Neural cell (in vitro differentiated cells): ENCODE data around the gene FBLN7. TPM values are rescaled to one million over a fixed set of nuclear protein-coding genes. Genes with fewer than 3 reads are reported as not detected.

Experiments
- H2AFZ ChIP-seq: fragments of 200-600, 300-800 bp; sonication (generic), shearing (Covaris generic); 2 replicates; pipeline ENCODE4 v1.6.0; 2014; ENCODE audit warnings: low read depth, mild to moderate bottlenecking, antibody characterized with exemption, low read length, moderate library complexity
- H3F3A ChIP-seq: fragments of 200-600 bp; shearing (Covaris generic); 2 replicates; pipeline ENCODE4 v1.6.1; 2016; ENCODE audit warnings: mild to moderate bottlenecking, moderate library complexity, mixed read lengths, antibody characterized with exemption, low read length; ENCODE audit not compliant: insufficient read depth, poor library complexity, severe bottlenecking
- H3K27ac ChIP-seq: fragments of 200-600, 300-800 bp; sonication (generic), shearing (Covaris generic); 2 replicates; pipeline ENCODE4 v1.5.1; 2014; ENCODE audit warnings: mild to moderate bottlenecking, low read length, moderate library complexity
- H3K27me3 ChIP-seq: fragments of 300-800, 200-600 bp; sonication (generic), shearing (Covaris generic); 2 replicates; pipeline ENCODE4 v1.6.0; 2014; ENCODE audit warnings: mild to moderate bottlenecking, low read depth, low read length, moderate library complexity; ENCODE audit not compliant: insufficient read depth
- H3K36me3 ChIP-seq: fragments of 300-800, 200-600 bp; sonication (generic), shearing (Covaris generic); 2 replicates; pipeline ENCODE4 v1.5.1; 2014; ENCODE audit warnings: mild to moderate bottlenecking, antibody characterized with exemption, low read length, moderate library complexity; ENCODE audit not compliant: insufficient read depth
- H3K4me2 ChIP-seq: fragments of 300-800, 200-600 bp; sonication (generic), shearing (Covaris generic); 2 replicates; pipeline ENCODE4 v1.6.0; 2014; ENCODE audit warnings: mild to moderate bottlenecking, low read length
- H3K4me3 ChIP-seq: fragments of 300-800, 200-600 bp; sonication (generic), shearing (Covaris generic); 2 replicates; pipeline ENCODE4 v1.5.1; 2014; ENCODE audit warnings: mild to moderate bottlenecking, low read length, moderate library complexity
- H3K79me2 ChIP-seq: fragments of 200-600 bp; shearing (Covaris generic); replicated peaks from 2 replicates; pipeline ENCODE4 v1.6.0; 2014; ENCODE audit warnings: mild to moderate bottlenecking, low read length, moderate library complexity; ENCODE audit not compliant: insufficient read depth
- H3K9ac ChIP-seq: fragments of 300-800, 200-600 bp; sonication (generic), shearing (Covaris generic); 2 replicates; pipeline ENCODE4 v1.6.1; 2016; ENCODE audit warnings: mild to moderate bottlenecking, low read length, mixed read lengths
- H3K9me2 ChIP-seq: fragments of 200-600 bp; shearing (Covaris generic); 2 replicates; pipeline ENCODE4 v1.6.1; 2016; ENCODE audit warnings: mild to moderate bottlenecking, low read length, mixed read lengths; ENCODE audit not compliant: insufficient read depth
- H3K9me3 ChIP-seq: fragments of 200-600, 300-800 bp; sonication (generic), shearing (Covaris generic); 2 replicates; pipeline ENCODE4 v1.6.1; 2016; ENCODE audit warnings: mild to moderate bottlenecking, mixed run types, low read length, moderate library complexity, mixed read lengths
- H4K20me1 ChIP-seq: fragments of 200-600 bp; shearing (Covaris generic); 2 replicates; pipeline ENCODE4 v1.6.1; 2016; ENCODE audit warnings: mild to moderate bottlenecking, mixed run types; ENCODE audit not compliant: insufficient read depth
- EP300 ChIP-seq: fragments of 450-650 bp; conservative IDR thresholded peaks from 2 replicates; pipeline ENCODE4 v1.6.1; 2014; ENCODE audit warnings: antibody characterized with exemption, mild to moderate bottlenecking, moderate library complexity; ENCODE audit not compliant: poor library complexity, severe bottlenecking
- EZH2 ChIP-seq: fragments of 200-600, 300-800 bp; shearing (Covaris generic), sonication (generic); IDR thresholded peaks from 2 replicates; pipeline ENCODE4 v1.6.1; 2014; ENCODE audit warnings: antibody characterized with exemption, low read length, borderline replicate concordance, mild to moderate bottlenecking; ENCODE audit not compliant: insufficient read depth, poor library complexity, severe bottlenecking
- MXI1 ChIP-seq: fragments of 450-650 bp; conservative IDR thresholded peaks from 2 replicates; pipeline ENCODE4 v1.6.1; 2014; ENCODE audit warnings: antibody characterized with exemption, mild to moderate bottlenecking; ENCODE audit not compliant: poor library complexity, severe bottlenecking
- POLR2AphosphoS5 ChIP-seq: IDR thresholded peaks from 2 replicates; pipeline ENCODE4 v1.6.1; 2012
- RAD21 ChIP-seq: fragments of 450-650 bp; conservative IDR thresholded peaks from 2 replicates; pipeline ENCODE4 v1.6.1; 2014; ENCODE audit warnings: antibody characterized with exemption, mild to moderate bottlenecking, moderate library complexity
- REST ChIP-seq: IDR thresholded peaks from 2 replicates; pipeline ENCODE4 v1.6.1; 2012; ENCODE audit warnings: borderline replicate concordance
- SMC3 ChIP-seq: fragments of 450-650 bp; conservative IDR thresholded peaks from 2 replicates; pipeline ENCODE4 v1.6.1; 2014; ENCODE audit warnings: antibody characterized with exemption, mild to moderate bottlenecking, moderate library complexity; ENCODE audit not compliant: poor library complexity
- TAF1 ChIP-seq: IDR thresholded peaks from 2 replicates; pipeline ENCODE4 v1.6.1; 2012; ENCODE audit warnings: low read depth
- polyA plus RNA-seq: library from polyadenylated mRNA; depleted of rRNA; stranded (reverse); fragments of >200 nt; gene quantifications from 2 replicates; pipeline ENCODE4 v1.2.3, GENCODE V29; 2014
- TF ChIP-seq, protein P1 (sequence below): fragments of 450-650 bp; IDR thresholded peaks from 2 replicates; pipeline ENCODE4 v1.5.1; 2014; ENCODE audit warnings: antibody characterized with exemption, mild to moderate bottlenecking, moderate library complexity; ENCODE audit not compliant: poor library complexity, severe bottlenecking

The FBLN7 gene
- polyA plus RNA-seq, 1 donor from 2014 or later, result not detected

DNA sequence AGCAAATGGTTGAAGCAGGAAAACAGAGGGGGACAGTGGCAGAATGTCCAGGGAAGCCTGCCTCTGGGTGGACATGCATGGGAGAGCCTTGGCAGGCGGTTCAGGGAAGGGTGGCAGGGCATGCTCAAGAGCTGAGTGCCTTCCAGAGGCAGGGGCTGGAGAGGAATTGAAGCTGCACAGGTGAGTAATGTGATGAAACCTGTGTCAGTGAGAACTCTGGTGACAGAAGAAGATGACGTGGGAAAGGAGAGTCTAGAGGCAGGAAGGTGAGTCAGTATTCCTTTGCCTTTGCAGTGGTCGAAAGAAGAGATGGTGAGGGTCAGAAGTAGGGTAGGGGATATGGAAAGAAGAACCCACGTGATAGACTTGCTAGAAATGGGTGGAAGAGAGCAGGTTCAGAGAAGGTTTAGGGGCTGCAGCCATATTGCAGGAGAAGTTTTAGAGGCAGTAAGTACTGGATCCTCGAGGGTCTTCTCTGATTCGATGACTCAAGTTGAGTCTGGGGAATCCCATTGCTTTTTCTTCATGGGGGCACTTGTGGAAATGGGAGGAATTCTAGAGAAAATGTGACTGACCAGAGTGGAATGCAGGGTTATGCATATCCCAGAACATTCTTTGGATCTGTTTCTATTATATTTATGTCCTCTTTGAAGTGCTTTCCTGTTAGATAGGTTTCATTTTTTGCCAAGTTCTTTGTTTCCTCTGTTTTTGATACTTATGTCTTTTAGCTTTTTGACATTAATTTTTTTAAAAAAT is 45.7 kb upstream of the FBLN7 start:
- Histone ChIP-seq H3K79me2 (no peaks in the 10 kb centered on the region), H3K27me3 (no peaks in the 10 kb centered on the region), H3K9me3 (no peaks in the 10 kb centered on the region), H4K20me1 (no peaks in the 10 kb centered on the region), H3K4me3 (no peak overlapping the region), H3K4me2 (no peak overlapping the region), H3K9me2 (no peaks in the 10 kb centered on the region), H3F3A (no peaks in the 10 kb centered on the region), H2AFZ (no peak overlapping the region), H3K36me3 (no peaks in the 10 kb centered on the region), H3K27ac (no peak overlapping the region), H3K9ac (no peak overlapping the region)
- TF ChIP-seq SMC3, result no peak
- no peak for TF ChIP-seq POLR2AphosphoS5
- TF ChIP-seq RAD21, result no peak
- TF ChIP-seq TAF1, result no peak
- TF ChIP-seq EP300, result no peak
- TF ChIP-seq, protein P1, sequence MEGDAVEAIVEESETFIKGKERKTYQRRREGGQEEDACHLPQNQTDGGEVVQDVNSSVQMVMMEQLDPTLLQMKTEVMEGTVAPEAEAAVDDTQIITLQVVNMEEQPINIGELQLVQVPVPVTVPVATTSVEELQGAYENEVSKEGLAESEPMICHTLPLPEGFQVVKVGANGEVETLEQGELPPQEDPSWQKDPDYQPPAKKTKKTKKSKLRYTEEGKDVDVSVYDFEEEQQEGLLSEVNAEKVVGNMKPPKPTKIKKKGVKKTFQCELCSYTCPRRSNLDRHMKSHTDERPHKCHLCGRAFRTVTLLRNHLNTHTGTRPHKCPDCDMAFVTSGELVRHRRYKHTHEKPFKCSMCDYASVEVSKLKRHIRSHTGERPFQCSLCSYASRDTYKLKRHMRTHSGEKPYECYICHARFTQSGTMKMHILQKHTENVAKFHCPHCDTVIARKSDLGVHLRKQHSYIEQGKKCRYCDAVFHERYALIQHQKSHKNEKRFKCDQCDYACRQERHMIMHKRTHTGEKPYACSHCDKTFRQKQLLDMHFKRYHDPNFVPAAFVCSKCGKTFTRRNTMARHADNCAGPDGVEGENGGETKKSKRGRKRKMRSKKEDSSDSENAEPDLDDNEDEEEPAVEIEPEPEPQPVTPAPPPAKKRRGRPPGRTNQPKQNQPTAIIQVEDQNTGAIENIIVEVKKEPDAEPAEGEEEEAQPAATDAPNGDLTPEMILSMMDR, result no peak
- TF ChIP-seq MXI1, result no peak
- TF ChIP-seq REST, result no peak

DNA sequence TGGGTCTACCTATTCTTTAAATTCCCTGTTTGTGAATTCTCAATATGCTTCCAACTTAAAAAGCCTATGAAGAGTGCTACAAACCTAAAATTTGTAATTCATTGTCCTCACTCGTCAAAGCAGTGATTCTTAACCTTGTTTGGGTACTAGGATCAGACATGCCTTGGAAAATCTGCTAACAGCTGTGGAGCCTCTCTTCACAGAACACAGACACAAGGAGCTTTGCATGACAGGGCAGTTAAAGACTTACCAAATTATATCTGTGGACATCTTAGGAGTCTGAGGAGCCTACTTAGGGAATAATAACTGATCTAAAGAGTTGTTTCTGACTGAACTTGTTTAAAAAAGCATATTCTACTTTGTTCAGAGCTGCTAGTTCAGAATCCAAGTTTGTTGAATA is 45.0 kb upstream of the FBLN7 start:
- no peak overlapping the region for H3K4me2 ChIP-seq
- no peaks in the 10 kb centered on the region for H3K9me3 ChIP-seq
- no peak overlapping the region for H3K4me3 ChIP-seq
- H4K20me1 ChIP-seq, result no peaks in the 10 kb centered on the region
- H3F3A ChIP-seq, result no peaks in the 10 kb centered on the region
- no peak overlapping the region for H2AFZ ChIP-seq
- H3K27ac ChIP-seq, result no peak overlapping the region
- H3K27me3 ChIP-seq, result no peaks in the 10 kb centered on the region
- no peaks in the 10 kb centered on the region for H3K9me2 ChIP-seq
- no peaks in the 10 kb centered on the region for H3K79me2 ChIP-seq
- H3K36me3 ChIP-seq, result no peaks in the 10 kb centered on the region
- TF ChIP-seq RAD21, result no peak
- TF ChIP-seq EZH2, result no peak
- no peak for TF ChIP-seq SMC3
- no peak for TF ChIP-seq REST
- no peak for TF ChIP-seq EP300
- TF ChIP-seq POLR2AphosphoS5, result no peak
- TF ChIP-seq, protein P1, result no peak
- TF ChIP-seq TAF1, result no peak
- no peak for TF ChIP-seq MXI1
- H3K9ac ChIP-seq, result no peak overlapping the region
